Measurements from ENCODE around the gene LAMA2.

Gene LAMA2

DNA sequence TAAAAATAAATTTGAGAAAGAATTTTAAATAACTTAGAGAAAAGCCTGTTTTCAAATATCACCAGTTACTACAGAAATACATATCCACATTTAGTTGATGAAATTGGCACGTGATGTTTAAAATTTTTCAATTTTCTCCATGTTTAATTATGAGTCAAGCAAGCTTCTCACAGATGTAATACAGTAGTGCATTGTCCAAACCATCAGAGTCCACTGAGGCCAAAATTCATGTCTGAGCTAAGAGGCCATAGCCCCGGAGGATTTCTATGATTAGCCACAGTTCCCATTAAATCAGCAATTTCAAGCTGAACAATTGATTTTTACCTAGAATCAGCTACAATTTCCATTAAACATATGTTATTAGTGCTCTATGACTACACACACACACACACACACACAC lies 387.0 kb downstream of the LAMA2 start:
- DNase-seq (ENCODE audit: low spot score), result no peak

DNA sequence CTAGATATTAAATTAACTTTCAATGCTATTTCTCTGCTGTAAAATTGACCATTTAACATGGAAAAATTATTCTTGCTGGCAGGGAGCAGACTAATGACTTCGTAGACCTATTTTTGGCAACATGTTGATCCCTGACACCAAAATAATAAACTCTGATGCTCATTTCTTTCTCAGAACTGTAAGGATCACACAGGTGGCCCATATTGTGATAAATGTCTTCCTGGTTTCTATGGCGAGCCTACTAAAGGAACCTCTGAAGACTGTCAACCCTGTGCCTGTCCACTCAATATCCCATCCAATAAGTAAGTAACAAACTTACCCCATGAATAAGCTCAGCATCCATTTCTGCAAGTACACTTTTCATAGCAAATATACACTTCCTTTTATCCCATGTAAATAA lies 387.5 kb downstream of the LAMA2 start:
- no peak for DNase-seq (ENCODE audit: low spot score)

DNA sequence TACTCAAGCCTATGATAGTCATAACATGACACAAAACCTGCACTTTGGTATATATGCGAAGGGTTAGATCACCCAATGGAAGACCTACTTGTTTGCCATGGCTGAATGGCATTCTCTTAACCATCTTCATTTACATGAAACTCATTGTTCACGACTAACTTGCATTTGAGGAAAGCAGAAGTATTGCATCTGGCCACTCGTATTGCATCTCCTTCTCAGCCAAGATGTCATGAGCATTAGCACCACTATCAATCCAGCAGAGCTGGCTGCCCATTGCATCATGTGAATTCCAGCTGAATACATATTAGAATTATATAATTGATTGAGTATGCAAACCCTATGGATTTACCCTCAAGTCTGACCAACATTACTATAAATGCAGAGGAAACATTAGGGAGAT lies 390.2 kb downstream of the LAMA2 start:
- DNase-seq (ENCODE audit: low spot score), result no peak

DNA sequence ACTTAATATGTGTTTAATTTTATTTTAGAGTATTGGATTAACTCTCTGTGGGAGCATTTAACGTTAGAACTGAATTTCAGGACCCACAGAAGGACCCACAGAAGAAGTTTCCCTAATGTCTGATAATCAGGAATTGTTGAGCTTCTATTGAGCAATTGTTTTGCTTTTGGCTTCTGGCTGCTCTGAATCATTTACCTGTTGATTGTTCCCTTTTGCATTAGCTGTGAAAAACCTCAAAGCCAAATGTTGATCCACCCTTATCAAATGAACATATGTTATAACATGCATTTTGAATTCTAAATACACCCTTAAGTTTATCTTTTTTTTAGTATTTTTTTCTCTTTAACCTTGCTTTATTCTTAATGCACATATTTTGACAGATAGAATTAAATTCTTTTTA lies 393.5 kb downstream of the LAMA2 start:
- DNase-seq (ENCODE audit: low spot score), result no peak

DNA sequence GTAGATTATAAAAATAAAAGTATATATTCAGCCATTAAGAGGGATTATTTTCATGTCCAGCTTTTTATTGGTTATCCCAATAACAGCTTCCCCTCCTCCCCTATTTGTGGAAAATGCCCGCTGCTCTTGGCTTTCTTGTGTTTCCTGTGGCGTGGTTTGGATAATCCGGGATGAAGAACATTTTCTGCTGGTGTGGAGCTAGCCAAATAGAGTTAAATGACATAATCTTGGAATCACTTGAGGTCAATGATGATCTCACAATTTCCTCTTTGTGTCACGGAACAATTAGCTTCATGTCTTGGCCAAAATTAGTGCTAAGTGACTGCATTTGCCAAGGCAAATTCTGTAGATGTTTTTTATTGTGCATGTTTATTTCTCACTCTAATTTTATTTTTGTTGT lies 394.0 kb downstream of the LAMA2 start:
- no peak for DNase-seq (ENCODE audit: low spot score)

DNA sequence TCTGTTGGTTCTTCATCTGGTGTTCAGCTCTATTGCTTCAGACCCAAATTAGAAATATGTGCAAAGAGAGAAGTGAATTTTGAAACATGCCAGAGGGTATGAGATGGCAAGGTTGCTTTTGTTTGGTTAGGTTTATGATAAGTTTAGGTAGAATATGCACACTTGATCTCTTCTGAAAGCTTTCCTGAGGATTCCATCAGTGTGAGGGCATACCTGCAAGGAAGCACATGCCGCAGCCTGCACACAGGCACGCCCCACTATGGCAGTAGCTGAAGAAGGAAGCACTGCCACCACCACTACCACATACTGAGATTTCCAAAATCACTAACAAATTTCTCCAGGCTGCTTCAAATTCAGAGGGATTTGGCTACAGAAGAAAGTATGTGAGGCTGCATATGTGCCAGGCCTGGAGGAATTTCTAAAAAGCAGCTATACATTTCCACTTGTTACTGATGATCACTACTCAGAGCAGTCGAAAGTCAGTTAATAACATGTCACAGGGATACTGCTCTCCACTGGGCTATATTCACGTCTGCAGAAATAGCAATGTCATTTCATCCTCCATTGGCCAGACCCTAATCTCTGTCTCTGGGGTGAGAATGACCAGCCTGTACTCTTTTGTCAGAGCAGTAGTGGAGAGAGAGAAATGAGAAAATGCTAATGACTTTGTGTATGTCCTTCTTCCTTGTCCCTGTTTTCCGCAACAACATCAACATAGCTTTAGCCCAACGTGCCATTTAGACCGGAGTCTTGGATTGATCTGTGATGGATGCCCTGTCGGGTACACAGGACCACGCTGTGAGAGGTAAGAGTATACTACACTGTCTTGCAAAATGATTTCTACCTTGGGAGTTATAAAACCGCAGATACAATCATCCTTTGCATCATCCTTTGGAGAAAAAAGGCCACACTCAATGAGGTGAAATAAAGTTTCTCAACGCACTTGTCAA lies 396.7 kb downstream of the LAMA2 start:
- DNase-seq (ENCODE audit: low spot score), result no peak

DNA sequence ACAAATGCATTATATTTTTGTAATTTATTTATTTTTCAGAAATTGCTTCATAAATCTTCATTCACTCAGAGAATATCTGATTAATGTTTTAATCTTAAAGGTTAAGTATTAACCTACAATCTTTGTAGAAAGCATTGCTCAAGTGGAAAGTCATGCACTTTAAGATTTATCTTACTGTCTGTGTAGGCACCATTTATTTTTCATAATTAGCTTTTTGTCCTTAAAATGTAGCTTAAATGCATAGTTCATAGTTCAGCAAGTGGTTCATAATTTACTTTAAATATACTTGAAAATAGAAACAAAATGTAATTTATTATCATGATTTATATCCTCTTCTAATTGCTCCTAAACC lies 397.3 kb downstream of the LAMA2 start:
- DNase-seq (ENCODE audit: low spot score), result no peak

DNA sequence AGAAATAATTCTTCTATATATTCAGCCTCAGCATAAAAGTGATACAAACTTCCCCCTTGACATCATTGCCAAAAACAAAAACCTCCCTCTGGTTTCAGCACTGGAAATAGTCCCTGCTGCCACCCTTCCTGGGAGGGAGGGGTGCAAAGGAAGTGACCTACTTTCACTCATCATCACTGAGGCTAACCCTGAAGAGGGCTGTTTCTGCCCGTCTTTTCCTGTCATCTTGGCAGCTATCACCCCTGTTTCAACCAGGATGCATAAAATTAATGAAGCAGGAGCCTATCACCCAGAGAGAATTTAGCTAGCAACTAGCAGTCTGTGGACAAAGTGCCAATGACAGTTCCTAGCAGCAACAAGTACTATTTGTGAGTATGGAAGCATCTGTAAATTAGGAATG lies 397.8 kb downstream of the LAMA2 start:
- DNase-seq (ENCODE audit: low spot score), result peak; percentile 63

DNA sequence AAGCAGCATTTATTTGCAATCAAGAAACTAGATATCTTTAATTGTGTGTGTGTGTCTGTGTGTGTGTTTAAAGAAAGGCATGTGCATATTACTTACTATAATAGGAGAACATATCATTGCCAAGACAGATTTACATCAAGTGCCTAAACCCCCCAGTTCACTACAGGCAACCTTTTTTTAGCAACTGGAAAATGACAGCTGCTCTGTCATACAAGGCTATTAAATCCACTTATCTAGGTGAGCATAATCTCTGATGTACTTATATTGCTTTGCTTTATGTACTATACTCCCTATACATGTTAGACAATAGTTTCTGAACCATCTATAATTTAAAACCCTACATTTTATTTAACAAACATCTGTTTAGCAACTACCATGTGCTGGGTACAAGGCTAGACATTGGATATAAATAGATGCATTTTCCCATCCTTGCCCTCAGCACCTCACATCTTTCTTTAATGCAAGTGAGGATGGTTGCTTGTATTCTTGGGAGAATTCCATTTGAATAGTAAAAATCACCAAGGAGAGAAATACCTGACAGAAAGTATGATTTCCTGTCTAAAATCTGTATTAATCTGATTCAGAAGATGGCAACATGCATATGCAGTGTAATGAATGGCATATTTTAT lies 398.3 kb downstream of the LAMA2 start:
- no peak for DNase-seq (ENCODE audit: low spot score)

DNA sequence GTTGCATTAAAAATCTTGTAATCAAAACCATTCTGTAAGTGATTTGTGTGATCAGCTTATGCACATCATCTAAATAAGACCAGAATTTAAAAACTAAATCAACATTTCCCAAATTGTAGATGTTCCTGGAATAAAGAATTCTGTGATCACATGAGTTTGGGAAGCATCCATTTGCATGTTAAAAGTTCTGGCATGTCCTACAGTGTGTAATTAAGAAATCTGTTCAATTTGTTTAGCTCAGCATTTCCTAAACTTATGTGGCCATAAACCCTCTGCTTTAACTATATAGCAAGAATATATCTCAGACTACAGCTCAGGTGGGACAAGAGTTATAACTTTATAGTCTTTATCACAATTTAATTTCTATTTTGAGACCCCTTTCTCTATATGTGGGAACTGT lies 399.1 kb downstream of the LAMA2 start:
- DNase-seq (ENCODE audit: low spot score), result no peak

DNA sequence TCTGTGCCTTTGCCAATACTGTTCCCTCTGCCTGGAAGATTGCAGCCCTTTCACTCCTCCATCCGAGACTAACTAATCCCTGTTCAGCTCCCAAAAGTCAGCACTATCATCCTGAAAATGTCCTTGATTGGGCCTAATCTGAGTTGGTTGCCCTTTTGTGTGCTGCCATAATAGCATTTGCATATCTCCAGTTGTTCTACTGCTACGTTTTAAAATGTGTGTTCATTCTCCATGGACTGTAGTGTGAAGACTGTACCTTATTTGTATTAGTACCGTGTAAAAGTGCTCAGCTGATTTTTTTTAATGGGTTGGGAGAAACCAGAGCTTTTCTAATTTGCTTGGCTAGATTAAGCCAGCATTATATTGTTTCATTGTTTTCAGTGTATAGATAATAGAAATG lies 401.3 kb downstream of the LAMA2 start:
- no peak for DNase-seq (ENCODE audit: low spot score)

DNA sequence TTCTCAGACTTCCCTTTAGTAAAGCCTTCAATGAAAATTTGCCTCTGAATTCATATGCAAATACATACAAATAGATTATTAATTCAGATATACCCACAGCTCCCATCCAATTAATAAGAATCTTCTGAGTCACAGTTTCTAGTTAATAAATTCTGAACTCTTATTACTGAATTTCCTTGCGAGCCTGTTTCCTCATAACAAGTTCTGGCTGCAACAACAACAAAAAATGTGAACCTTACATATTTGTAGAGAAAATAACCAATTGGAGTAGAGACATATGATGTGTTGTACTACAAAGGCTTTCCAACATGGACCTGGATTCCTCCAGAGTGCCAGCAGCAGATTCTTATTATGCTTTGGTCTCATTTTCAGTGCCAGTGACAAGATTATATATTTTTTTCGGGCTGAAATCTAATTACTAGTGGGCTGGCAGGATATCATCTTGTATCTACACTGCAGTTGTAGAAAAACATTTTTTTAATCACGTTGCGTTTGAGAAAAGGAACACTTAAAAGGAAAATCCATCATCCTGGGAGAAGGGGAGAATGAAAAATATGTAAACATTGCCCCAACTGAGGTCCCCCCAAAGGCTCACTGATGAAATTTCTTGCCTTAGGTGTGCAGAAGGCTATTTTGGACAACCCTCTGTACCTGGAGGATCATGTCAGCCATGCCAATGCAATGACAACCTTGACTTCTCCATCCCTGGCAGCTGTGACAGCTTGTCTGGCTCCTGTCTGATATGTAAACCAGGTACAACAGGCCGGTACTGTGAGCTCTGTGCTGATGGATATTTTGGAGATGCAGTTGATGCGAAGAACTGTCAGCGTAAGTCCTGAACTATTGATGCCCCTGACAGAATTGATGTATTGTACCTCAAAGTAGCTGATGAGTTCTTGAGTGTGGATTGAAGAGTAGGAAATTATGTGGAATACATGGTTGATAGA lies 404.6 kb downstream of the LAMA2 start:
- DNase-seq (ENCODE audit: low spot score), result no peak

DNA sequence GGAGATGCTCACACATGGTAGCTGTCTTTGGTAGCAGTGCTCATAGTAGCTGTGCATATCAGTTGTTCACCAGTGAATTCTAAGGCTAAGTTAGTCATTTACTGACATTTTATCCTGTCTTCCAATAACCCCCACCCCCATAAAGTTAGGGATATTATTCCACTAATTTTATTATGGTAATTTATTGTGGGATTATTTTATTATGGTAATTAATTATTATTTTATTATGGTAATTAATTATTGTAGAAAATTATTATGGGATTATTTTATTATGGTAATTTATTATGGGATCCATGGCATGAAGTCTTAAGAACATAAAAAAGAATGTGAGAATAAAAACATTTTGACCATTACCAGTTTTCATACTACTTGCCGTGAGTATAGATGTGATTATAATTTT lies 406.5 kb downstream of the LAMA2 start:
- DNase-seq (ENCODE audit: low spot score), result no peak

DNA sequence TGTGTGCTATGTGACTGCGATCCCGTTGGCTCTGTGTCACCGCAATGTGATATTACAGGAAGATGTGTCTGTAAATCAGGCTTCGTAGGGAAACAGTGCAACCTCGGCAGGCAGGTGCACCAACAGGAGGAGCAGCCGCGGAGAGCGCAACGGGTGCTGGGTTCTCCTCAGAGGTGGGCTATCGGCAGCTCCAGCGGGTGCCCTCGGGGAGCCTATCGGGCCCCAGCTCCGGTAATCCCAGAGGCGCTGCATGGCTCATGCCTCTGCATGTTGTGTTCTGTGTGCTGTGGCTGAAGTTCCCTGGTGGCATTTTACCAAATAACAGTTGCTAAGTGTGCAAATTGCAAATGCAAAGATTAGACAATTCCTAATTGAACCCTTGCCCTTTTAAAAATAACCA lies 409.9 kb downstream of the LAMA2 start:
- no peak for DNase-seq (ENCODE audit: low spot score)

DNA sequence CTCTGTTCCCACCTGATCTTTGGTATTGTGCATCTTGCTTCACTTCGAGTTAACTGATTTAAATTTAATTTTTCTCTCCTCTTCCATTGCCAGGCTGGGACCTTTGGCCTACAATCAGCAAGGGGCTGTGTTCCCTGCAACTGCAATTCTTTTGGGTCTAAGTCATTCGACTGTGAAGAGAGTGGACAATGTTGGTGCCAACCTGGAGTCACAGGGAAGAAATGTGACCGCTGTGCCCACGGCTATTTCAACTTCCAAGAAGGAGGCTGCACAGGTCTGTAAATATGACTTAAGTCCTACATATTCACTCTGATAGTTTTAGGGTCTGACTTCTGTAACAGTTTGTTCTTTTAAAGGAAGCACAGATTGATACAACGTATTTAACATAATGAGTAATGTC lies 414.7 kb downstream of the LAMA2 start:
- DNase-seq (ENCODE audit: low spot score), result no peak

DNA sequence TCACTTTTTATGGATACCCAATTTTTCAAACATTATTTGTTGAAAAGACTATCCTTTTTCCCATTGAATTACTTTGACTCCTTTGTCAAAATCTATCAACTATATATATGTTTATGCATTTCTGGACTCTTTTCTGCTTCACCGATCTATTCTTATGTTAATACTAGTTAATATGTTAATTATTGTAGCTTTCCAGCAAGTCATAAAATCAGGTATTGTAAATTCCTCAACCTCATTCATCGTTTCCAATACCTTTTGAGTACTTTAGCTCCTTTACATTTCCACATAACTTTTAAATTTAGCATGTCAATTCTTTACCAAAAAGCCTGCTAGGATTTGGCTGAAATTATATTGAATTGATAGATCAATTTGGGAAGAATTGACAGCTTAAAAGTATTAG lies 419.7 kb downstream of the LAMA2 start:
- no peak for DNase-seq (ENCODE audit: low spot score)

DNA sequence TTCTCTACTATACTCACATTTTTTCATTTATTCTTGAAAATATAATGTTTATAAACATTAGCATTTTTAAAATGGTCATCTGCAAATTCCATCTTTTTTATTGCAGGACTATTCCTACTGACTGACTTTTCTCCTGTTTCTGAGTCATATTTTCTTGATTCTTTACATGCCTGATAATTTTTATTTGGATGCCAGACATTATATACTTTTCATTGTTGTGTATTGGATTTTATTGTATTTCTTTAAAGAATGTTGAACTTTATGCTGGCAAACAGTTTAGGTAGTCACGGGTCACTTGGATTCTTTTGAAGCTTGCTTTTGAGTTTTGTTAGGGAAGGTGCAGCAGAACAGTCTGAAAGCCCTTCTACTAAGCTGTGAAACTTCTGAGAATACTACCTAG lies 423.9 kb downstream of the LAMA2 start:
- no peak for DNase-seq (ENCODE audit: low spot score)

DNA sequence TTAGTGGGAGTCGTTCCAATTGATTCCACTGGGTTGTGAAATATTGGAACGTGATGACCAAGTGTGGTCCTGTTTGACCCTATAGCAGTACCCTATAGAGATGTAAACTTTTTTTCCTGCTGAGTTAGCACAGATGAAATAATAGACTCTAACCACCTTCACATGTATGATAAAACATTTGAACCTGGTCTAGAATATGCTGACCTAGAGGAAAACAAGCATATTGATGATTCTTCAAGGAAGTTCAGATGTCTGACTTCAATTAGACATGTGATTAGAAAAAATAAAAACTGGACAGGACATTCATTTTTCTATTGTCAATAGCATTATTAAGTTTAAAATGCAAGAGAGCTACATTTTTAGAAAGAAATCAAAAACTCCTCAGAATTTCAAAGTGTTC lies 424.9 kb downstream of the LAMA2 start:
- DNase-seq (ENCODE audit: low spot score), result no peak

DNA sequence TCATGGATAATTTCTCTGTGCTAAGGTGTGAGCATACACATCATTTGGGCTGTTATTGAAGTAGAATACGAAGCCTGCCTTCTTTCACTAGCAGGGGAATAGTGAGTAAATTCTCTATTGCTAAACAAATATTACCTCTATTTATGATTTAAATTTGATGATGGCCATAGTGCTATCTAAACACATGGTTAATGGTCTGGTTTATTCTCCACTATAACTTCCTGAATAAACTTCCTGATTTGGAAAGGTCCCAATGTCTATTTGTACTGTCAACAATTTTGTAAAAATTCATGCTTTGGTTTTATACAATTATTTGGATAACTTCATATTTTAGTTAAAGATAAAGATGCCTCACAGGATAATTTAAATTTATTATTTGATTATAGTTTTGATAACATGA lies 426.2 kb downstream of the LAMA2 start:
- no peak for DNase-seq (ENCODE audit: low spot score)

DNA sequence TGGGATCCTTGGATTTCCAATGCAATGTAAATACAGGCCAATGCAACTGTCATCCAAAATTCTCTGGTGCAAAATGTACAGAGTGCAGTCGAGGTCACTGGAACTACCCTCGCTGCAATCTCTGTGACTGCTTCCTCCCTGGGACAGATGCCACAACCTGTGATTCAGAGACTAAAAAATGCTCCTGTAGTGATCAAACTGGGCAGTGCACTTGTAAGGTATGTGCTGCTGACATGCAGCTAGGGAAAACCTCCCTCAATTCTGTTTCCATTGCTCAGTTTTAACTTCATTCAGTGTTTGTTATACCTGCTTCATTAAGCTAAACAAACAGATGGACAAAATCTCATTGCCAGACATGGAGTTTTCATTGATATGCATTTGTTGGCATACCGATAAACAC lies 429.9 kb downstream of the LAMA2 start:
- DNase-seq (ENCODE audit: low spot score), result no peak

DNA sequence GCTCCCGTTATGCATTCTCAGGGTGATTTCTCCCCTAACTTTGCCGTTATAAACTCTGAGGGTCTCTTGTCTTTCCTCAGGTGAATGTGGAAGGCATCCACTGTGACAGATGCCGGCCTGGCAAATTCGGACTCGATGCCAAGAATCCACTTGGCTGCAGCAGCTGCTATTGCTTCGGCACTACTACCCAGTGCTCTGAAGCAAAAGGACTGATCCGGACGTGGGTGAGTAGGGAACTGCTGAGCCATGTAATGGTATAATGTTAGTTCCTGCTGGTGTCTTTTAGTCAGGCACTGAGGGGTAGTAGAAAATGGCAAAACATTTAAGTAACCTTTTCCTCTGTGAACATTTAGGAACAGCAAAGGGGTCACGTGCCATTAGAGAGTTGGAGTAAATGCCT lies 431.6 kb downstream of the LAMA2 start:
- no peak for DNase-seq (ENCODE audit: low spot score)

DNA sequence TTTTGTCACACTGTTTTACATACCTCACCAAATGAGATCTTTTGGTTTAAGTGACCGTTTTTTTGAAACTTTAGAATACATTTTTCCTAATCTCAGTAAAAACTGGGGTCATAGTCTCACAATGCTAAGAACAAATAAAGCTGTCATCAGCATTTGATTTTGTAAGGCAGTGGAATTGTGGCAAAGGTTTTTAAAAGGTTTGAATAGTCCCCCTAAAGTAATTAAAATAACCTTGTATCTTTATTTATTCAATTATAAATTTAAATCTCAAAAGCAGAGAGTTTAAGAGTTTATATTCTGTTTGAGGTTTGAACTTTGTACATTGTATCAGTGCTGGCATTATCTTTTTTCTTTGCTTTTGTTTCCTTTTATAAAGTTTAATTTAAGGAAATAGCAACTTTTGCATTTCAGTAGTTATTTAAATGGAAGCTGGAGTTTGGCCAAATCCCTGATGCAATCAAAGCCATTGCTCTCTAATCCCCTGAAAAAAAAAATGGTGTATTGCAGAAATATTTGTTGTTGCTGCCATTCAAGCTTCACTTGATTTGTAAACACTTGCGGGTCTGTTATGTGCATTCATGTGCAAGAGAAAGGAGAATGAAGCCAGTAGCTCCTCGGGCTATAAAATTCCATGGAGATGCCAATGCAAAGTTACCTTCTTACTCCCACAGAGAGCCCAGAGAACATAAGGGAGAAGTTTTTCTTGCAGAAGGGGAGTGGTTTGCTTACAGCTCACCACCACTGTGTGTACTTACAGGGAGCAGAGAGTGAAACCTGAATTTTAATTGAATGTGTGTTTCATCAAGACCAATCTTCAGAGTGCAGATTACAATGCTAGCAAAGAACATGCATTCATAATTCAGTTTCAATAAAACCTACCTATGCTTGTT lies 435.2 kb downstream of the LAMA2 start:
- no peak for DNase-seq (ENCODE audit: low spot score)
